Measurements from ENCODE around the gene COL10A1.

Gene COL10A1

DNA sequence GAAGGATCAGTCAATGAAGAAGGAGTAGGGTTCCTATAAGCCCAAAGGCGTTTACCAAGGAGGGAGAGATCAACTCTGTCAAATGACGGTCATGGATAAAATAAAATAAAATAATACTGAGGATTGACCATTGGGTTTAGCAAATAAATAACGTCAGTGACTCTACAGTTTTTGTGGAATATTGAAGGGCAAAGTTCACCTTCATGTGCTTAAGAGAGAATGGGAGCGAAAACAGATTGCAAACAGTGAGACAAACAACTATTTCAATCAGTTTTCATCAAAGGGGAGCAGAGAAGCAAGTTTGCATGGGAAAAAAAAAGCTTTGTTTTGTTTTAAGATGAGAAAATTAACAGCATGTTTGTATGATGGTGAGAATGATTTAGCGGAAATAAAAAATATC lies 42.9 kb downstream of the COL10A1 start:
- DNase-seq (ENCODE audit: low spot score) = no peak

DNA sequence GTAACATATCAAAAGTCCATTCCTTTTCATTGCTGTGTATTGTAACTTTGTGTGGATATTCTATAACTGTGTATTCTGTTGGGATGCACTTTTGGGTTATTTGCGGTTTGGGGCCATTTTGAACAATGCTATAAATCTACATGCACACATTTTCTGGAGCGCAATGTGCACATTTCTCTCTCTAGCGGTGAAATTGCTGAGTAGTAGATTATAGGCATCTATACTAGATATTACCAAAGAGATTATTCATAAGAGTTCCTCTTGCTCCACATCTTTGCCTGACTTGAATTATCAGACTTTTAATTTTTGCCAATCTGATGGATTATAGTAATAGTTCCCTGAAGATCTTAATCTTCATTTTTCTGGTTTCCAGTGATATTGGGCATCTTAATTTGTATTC lies 47.0 kb downstream of the COL10A1 start:
- DNase-seq (ENCODE audit: low spot score) = no peak

DNA sequence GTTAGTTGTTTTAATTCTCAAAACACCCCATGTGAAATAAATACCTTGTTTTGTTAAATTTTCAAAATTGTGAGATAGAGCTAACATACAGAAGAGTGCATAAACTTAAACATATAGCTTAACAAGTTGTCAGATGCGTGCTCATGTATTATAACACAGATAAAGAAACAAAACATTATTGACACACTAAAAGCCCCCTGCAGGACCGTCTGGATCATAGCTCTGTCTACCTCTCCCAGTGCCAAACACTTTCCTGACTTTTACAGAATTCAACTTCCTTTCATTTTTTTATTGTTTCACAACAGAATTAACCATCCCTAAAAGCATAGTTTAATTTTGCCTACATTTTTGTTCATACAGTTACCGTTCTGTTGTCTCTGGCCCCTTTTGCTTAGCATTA lies 47.4 kb downstream of the COL10A1 start:
- no peak for DNase-seq (ENCODE audit: low spot score)

- no peak for DNase-seq (ENCODE audit: low spot score)
Measured at GRCh38 chr6:116074732-116075390, 51.1 kb downstream of the COL10A1 start.

DNA sequence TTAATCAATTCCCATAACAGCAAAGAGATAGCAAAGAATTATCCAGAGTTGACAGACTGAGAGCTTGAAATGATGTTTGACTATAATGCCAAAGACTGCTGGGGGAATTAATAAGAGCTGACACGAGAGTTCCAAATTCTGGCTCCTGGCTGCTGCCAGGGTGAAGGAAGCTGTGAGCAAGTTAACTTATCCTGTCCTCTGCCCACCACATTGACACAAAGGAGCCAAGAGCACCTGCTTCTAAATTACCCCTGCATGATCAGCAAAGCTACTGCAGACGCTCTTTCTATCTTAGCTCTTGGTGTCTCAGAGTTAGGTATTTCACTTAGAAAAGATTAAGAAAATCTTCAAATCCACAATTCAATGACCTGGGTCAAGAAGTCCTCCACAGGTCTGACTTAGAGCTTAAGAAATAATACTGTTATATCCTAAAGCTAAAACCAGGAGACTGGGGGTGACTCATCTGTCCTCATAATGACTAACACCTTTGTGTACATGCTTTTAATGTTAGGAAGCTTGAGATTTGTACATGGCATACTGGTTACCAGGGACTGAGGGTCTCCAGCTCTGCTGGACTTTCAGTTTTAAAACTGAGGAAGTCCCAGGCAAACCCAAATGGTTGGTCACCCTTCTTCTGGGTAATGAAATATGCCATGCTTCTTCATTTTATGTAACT lies 52.0 kb downstream of the COL10A1 start:
- no peak for DNase-seq (ENCODE audit: low spot score)

DNA sequence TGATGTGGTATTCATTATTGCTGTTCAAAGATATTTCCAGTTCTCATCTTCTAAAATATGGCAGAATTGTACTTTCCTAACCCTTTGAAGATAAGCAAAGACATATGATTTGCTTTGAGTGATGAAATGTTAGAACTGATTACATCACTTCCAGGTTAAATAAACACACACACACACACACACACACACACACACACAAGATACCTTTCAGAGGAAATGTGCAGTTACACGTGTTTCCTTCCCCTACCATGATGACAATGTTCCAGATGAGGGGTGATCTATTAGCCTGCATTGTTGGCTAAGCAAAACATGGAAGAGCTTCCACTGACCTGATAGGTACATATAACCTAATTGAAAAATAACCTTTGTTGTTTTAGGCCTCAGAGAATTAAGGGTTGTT lies 53.6 kb downstream of the COL10A1 start:
- no peak for DNase-seq (ENCODE audit: low spot score)

GRCh38 chr6:116070616-116071389 lies 55.1 kb downstream of the COL10A1 start:
- DNase-seq (ENCODE audit: low spot score) = no peak

DNA sequence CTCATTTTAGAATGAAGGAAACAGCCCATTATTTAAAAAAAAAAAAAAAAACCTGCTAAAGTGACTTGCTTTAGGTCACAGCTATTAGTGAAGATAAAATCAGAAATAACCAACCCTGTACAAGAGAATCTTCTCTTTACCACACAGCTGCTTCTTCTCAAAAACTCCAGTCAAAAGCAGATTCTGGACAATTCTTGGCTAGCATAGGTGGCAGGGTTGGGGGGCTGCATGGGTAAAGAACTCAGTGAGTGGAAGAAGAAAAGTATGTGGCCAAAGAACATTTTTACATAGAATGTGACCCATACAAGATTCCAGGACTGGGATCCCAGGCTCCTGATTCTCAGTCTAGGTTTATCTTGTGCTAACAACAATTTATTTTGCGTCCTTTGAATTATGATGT lies 55.8 kb downstream of the COL10A1 start:
- no peak for DNase-seq (ENCODE audit: low spot score)

All from hematopoietic multipotent progenitor cell treated with erythropoietin and hydrocortisone succinate and interleukin-3 and kit ligand, for 15 days (in vitro differentiated cells).